Endothelial cell of umbilical vein (primary cell): Measurements from ENCODE around the gene TESK1. TPM values are rescaled to one million over a fixed set of nuclear protein-coding genes. Genes with fewer than 3 reads are reported as not detected.
"Not testable (repeated sequence)": the region's sequence is repeated elsewhere in the genome, so short reads cannot be mapped to it uniquely, and the experiment has no call there.

Experiments used
- BruUV-seq: library from RNA; stranded (reverse); fragments of 400-500 nt; replicated peaks from 2 replicates; lab custom pipeline; 2021; lab: Mats Ljungman, UMichigan
- CTCF ChIA-PET: fragments of 300-600, 350-600 bp; sonication (Branson Sonifier 250); formaldehyde crosslinking; loops from one replicate; lab custom pipeline; 2021; ENCODE audit warnings: antibody characterized with exemption, inconsistent platforms; lab: Charles Lee
- POLR2A ChIA-PET: fragments of 300-600, 350-600 bp; sonication (Branson Sonifier 250); formaldehyde crosslinking; loops from one replicate; lab custom pipeline; 2021; ENCODE audit warnings: antibody characterized with exemption, inconsistent platforms; lab: Charles Lee
- DNase-seq: peaks from one replicate; pipeline ENCODE4 v3.0.0-alpha.2; 2011; ENCODE audit warnings: low read depth, low spot score
- FAIRE-seq: peaks from 2 replicates; lab custom pipeline; 2011; peaks lifted over from hg19 to GRCh38; lab: Jason Lieb, UNC
- H2AFZ ChIP-seq: 2 replicates; pipeline ENCODE4 v1.6.0; 2012; ENCODE audit warnings: low read depth, low read length, control low read depth, inconsistent platforms
- H3K27ac ChIP-seq: 2 replicates; pipeline ENCODE4 v1.5.1; 2011; ENCODE audit warnings: low read depth, mild to moderate bottlenecking, control low read depth, low read length, moderate library complexity; ENCODE audit not compliant: insufficient read depth
- H3K27me3 ChIP-seq, 2 experiments: 2 replicates each; pipeline versions ENCODE4 v1.6.0 to v1.6.1; 2011; ENCODE audit warnings: low read length in 2 of 2, mixed read lengths in 1 of 2; ENCODE audit not compliant: control insufficient read depth in 2 of 2, insufficient read depth in 2 of 2
- H3K36me3 ChIP-seq, 2 experiments: 2 replicates in 1 of 2; 3 replicates in 1 of 2; pipeline ENCODE4 v1.5.1; 2011; ENCODE audit warnings: low read length in 2 of 2, mild to moderate bottlenecking in 1 of 2, moderate library complexity in 1 of 2; ENCODE audit not compliant: control insufficient read depth in 2 of 2, insufficient read depth in 2 of 2; ENCODE audit errors: extremely low read depth in 1 of 2
- H3K4me1 ChIP-seq: 3 replicates; pipeline ENCODE4 v1.5.1; 2011; ENCODE audit warnings: mild to moderate bottlenecking, low read length; ENCODE audit not compliant: control insufficient read depth, insufficient read depth; ENCODE audit errors: extremely low read depth
- H3K4me2 ChIP-seq: 2 replicates; pipeline ENCODE4 v1.6.1; 2011; ENCODE audit warnings: low read length, control low read depth, mixed read lengths; ENCODE audit not compliant: insufficient read depth
- H3K4me3 ChIP-seq, 3 experiments: fragments of 200-600 bp in 1 of 3; sonication (generic), shearing (Covaris generic) in 1 of 3; replicated peaks in 1 of 3; 2 replicates each; pipeline ENCODE4 v1.5.1; 2011 to 2016; ENCODE audit warnings: control low read depth in 3 of 3, low read length in 3 of 3, mild to moderate bottlenecking in 2 of 3, inconsistent platforms in 1 of 3, low read depth in 1 of 3, moderate library complexity in 1 of 3; ENCODE audit not compliant: insufficient read depth in 1 of 3
- H3K79me2 ChIP-seq: 2 replicates; pipeline ENCODE4 v1.6.0; 2012; ENCODE audit warnings: low read length, inconsistent platforms; ENCODE audit not compliant: control insufficient read depth, insufficient read depth
- H3K9ac ChIP-seq: replicated peaks from 2 replicates; pipeline ENCODE3; 2011; ENCODE audit warnings: low read length, control low read depth; ENCODE audit not compliant: insufficient read depth; ENCODE audit errors: extremely low read depth
- H3K9me1 ChIP-seq: replicated peaks from 3 replicates; pipeline ENCODE4 v1.6.0; 2011; ENCODE audit warnings: mild to moderate bottlenecking, low read length; ENCODE audit not compliant: control insufficient read depth, insufficient read depth; ENCODE audit errors: extremely low read depth
- H3K9me3 ChIP-seq: replicated peaks from 2 replicates; pipeline ENCODE4 v1.5.1; 2012; ENCODE audit warnings: low read length, inconsistent platforms; ENCODE audit not compliant: control insufficient read depth, insufficient read depth
- H4K20me1 ChIP-seq: replicated peaks from 2 replicates; pipeline ENCODE3; 2011; ENCODE audit warnings: mild to moderate bottlenecking, low read length; ENCODE audit not compliant: control insufficient read depth, insufficient read depth; ENCODE audit errors: extremely low read depth
- dilution Hi-C: fragments of 300-500 bp; cut with MboI; formaldehyde crosslinking; loops from one replicate; pipeline ENCODE4 v1.15.0; 2019; ENCODE audit warnings: low sequenced_read_pairs; ENCODE audit not compliant: extremely low pct_ligation_motif_present
- intact Hi-C: fragments of 100-400 bp; cut with micrococcal nuclease; formaldehyde crosslinking; loops from one replicate; pipeline ENCODE4 v1.10.0; 2022
- polyA plus RNA-seq, 4 experiments: library from polyadenylated mRNA; depleted of rRNA in 3 of 4; stranded (reverse) in 3 of 4; unstranded in 1 of 4; fragments of >200 nt; gene quantifications; 2 replicates each; pipeline versions ENCODE4 v1.2.1 to v1.2.3, GENCODE V29; 2011 to 2012; ENCODE audit warnings: missing spikeins in 1 of 4
- total RNA-seq: library from RNA; stranded (reverse); gene quantifications from 2 replicates; pipeline ENCODE4 v1.2.3, GENCODE V29; 2021

TESK1 gene
- total and polyA plus RNA-seq, 2 donors (not counting 3 experiments of a cell fraction or from before 2014, with no cell fraction given) = 25.3 to 26.4 TPM

- H3K27me3 ChIP-seq, H4K20me1 ChIP-seq, H3K9ac ChIP-seq, H3K9me3 ChIP-seq, BruUV-seq, CTCF ChIA-PET, H3K4me1 ChIP-seq, intact Hi-C loops, H2AFZ ChIP-seq, dilution Hi-C loops, H3K27ac ChIP-seq, H3K79me2 ChIP-seq, H3K4me3 ChIP-seq, H3K36me3 ChIP-seq, DNase-seq, FAIRE-seq, H3K4me2 ChIP-seq, H3K9me1 ChIP-seq, POLR2A ChIA-PET: not testable (repeated sequence)
Observed at GRCh38 chr9:35584681-35585080, 20.4 kb upstream of the TESK1 start.

GRCh38 chr9:35588506-35588905 lies 16.6 kb upstream of the TESK1 start:
- DNase-seq, POLR2A ChIA-PET, H3K36me3 ChIP-seq, BruUV-seq, H2AFZ ChIP-seq, intact Hi-C loops, H3K9me3 ChIP-seq, H3K9ac ChIP-seq, H3K79me2 ChIP-seq, H3K4me2 ChIP-seq, FAIRE-seq, H3K4me3 ChIP-seq, H4K20me1 ChIP-seq, H3K4me1 ChIP-seq, dilution Hi-C loops, H3K9me1 ChIP-seq, H3K27ac ChIP-seq: not testable (repeated sequence)
- CTCF ChIA-PET = interaction anchor here (1.3 to 1.5 kb wide), 2 partner anchors 11 to 15 kb away, joined by 3 read pairs; no protein-coding TSS in a partner anchor
- H3K27me3 ChIP-seq = peaks cover 2 to 18% of the 10 kb centered on the region in 2 experiments
